Adrenal gland (tissue), 5 donors: ENCODE data around the gene GNAL.

Experiments
- CTCF ChIP-seq, 6 experiments: fragments of 450-650 bp in 4 of 6; fragments of 200-600 bp in 2 of 6; sonication (generic) in 1 of 6; IDR thresholded peaks; 1 replicate in 5 of 6; 2 replicates in 1 of 6; pipeline versions ENCODE4 v1.5.1 to v1.8.0; 2016 to 2021; ENCODE audit warnings: antibody characterized with exemption in 6 of 6, mild to moderate bottlenecking in 2 of 6, moderate library complexity in 1 of 6
- POLR2A ChIP-seq, 2 donors: fragments of 450-650 bp; IDR thresholded peaks; one replicate each; pipeline ENCODE4 v1.6.1; 2017; ENCODE audit warnings: antibody characterized with exemption in 2 of 2, mild to moderate bottlenecking in 2 of 2, moderate library complexity in 1 of 2
- donor health status: DM: no; HTN: no; CAD: no.

- TF ChIP-seq CTCF (IDR thresholded peaks at IDR 0.05) = no peak
- no peak for TF ChIP-seq POLR2A (IDR thresholded peaks at IDR 0.05)
These were observed 95.7 kb downstream of the GNAL start for GRCh38 chr18:11784674-11785304.
